Measurements from ENCODE around the gene ZNF385C. TPM values are rescaled to one million over a fixed set of nuclear protein-coding genes. Genes with fewer than 3 reads are reported as not detected.

ZNF385C gene
- total RNA-seq, 1 experiment from 2014 or later, result 1.1 TPM

DNA sequence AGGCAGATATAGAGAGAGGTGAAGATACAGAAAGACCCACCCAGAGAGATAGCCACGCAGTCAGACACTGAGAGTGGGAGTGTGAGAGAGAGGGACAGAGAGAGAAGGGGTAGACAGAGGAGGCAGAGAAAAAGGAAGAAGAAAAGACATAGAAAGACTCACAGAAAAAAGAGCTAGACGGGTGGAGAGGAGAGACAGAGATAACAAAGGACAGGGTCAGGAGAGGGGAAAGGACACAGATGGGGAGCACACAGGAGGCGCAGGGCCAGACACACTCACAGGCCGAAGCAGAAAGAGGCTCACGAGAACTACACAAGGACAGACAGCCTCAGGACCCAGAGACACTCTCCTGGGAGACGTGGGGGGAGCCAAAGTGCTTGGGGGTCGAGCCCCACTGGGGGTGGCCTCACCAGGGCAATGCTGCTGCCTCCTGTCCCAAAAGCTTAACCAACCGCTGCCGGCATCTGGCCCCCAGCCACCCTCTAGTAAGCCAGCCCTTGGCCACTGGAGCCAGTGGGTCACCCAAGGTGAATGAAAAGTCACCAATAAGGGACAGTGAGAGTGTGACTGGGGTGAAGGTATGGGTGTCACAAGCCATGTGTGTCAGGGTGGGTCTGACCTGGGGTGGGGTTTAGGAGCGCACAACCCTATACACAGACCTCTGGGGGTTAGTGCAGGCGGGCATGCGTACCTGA, 3.8 kb downstream of the ZNF385C start:
- RAD21 ChIA-PET (ENCODE audit: low non-redundant PET in 1 of 2, low total read pairs in 2 of 2, uncharacterized antibody in 2 of 2, unreplicated experiment in 2 of 2), result no interaction called here
- CTCF ChIA-PET, result no interaction called here
- H3K4me1 ChIP-seq (ENCODE audit: control insufficient read depth in 1 of 2, insufficient read depth in 2 of 2, low read length in 2 of 2), result no peaks in the 10 kb centered on the region
- no peak overlapping the region for H2AFZ ChIP-seq (ENCODE audit: low read depth, low read length, poor library complexity, severe bottlenecking)
- DNase-seq (ENCODE audit: low read depth, low spot score) (no peak), ATAC-seq (no peak)
- H3K79me2 ChIP-seq (ENCODE audit: insufficient read depth, low read length), result no peaks in the 10 kb centered on the region
- no peak overlapping the region for H3K9ac ChIP-seq (ENCODE audit: low read length)
- H3K4me3 ChIP-seq (replicated peaks in 1 of 2; ENCODE audit: low read depth in 1 of 2, low read length in 2 of 2), result no peak overlapping the region
- H4K20me1 ChIP-seq (ENCODE audit: insufficient read depth), result no peaks in the 10 kb centered on the region
- H3K4me2 ChIP-seq (ENCODE audit: low read length), result no peak overlapping the region
- intact Hi-C loops (cut with micrococcal nuclease), result no loop called here
- H3K27me3 ChIP-seq (ENCODE audit: insufficient read depth, low read length), result no peaks in the 10 kb centered on the region
- BruUV-seq (replicated peaks), result no TSS peak
- TF ChIP-seq RAD21 (IDR thresholded peaks at IDR 0.05; ENCODE audit: low read depth) (no peak), SRF (IDR thresholded peaks at IDR 0.05; ENCODE audit: low read depth) (no peak), ATF3 (IDR thresholded peaks at IDR 0.05) (no peak), YY1 (IDR thresholded peaks at IDR 0.05; ENCODE audit: extremely low read depth, insufficient replicate concordance, low read depth, low read length) (no peak), ZNF274 (IDR thresholded peaks at IDR 0.05; ENCODE audit: low read depth, low read length) (no peak), POLR2A (IDR thresholded peaks at IDR 0.05; ENCODE audit: borderline replicate concordance, extremely low read depth, insufficient read depth, insufficient read length) (no peak), EZH2phosphoT487 (IDR thresholded peaks at IDR 0.05; ENCODE audit: borderline replicate concordance) (no peak), ELF1 (IDR thresholded peaks at IDR 0.05; ENCODE audit: borderline replicate concordance, low read depth) (no peak), POLR2AphosphoS5 (IDR thresholded peaks at IDR 0.05; ENCODE audit: low read depth, low read length) (no peak), REST (IDR thresholded peaks at IDR 0.05; ENCODE audit: low read depth) (no peak), CBX3 (IDR thresholded peaks at IDR 0.05; ENCODE audit: low read depth) (no peak), EGR1 (IDR thresholded peaks at IDR 0.05; ENCODE audit: low read depth) (no peak), CEBPB (IDR thresholded peaks at IDR 0.05; ENCODE audit: low read depth) (no peak), MAX (IDR thresholded peaks at IDR 0.05) (no peak), TCF7L2 (IDR thresholded peaks at IDR 0.05; ENCODE audit: borderline replicate concordance, extremely low read depth, insufficient read depth, insufficient read length) (no peak), CTCF (IDR thresholded peaks at IDR 0.05 in 2 of 3, conservative IDR thresholded peaks at IDR 0.05 in 1 of 3; ENCODE audit: borderline replicate concordance in 1 of 3, insufficient read depth in 1 of 3, low read depth in 2 of 3, low read length in 2 of 3) (no peak), SIN3A (IDR thresholded peaks at IDR 0.05; ENCODE audit: low read depth) (no peak)
- TF ChIP-seq, protein P1, sequence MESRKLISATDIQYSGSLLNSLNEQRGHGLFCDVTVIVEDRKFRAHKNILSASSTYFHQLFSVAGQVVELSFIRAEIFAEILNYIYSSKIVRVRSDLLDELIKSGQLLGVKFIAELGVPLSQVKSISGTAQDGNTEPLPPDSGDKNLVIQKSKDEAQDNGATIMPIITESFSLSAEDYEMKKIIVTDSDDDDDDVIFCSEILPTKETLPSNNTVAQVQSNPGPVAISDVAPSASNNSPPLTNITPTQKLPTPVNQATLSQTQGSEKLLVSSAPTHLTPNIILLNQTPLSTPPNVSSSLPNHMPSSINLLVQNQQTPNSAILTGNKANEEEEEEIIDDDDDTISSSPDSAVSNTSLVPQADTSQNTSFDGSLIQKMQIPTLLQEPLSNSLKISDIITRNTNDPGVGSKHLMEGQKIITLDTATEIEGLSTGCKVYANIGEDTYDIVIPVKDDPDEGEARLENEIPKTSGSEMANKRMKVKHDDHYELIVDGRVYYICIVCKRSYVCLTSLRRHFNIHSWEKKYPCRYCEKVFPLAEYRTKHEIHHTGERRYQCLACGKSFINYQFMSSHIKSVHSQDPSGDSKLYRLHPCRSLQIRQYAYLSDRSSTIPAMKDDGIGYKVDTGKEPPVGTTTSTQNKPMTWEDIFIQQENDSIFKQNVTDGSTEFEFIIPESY (IDR thresholded peaks at IDR 0.05; ENCODE audit: extremely low read depth, insufficient replicate concordance, low read length), result no peak
- no peaks in the 10 kb centered on the region for H3K9me3 ChIP-seq (ENCODE audit: control insufficient read depth in 1 of 2, insufficient read depth in 1 of 2, low read depth in 1 of 2, low read length in 2 of 2)
- H3K9me2 ChIP-seq (ENCODE audit: insufficient read depth), result no peaks in the 10 kb centered on the region
- H3K27ac ChIP-seq (ENCODE audit: low read depth, low read length), result no peak overlapping the region
- POLR2A ChIA-PET, result no interaction called here
- no peaks in the 10 kb centered on the region for H3K36me3 ChIP-seq (ENCODE audit: control insufficient read depth in 1 of 2, insufficient read depth in 2 of 2, low read length in 2 of 2)
